ENCODE results near the gene GCNT2. TPM values are rescaled to one million over a fixed set of nuclear protein-coding genes. Genes with fewer than 3 reads are reported as not detected.

GCNT2 gene
- total and polyA plus RNA-seq, 2 of the 8 experiments (the other 6 are each of a cell fraction or from before 2014, with no cell fraction given), result 19.3 to 52.5 TPM

DNA sequence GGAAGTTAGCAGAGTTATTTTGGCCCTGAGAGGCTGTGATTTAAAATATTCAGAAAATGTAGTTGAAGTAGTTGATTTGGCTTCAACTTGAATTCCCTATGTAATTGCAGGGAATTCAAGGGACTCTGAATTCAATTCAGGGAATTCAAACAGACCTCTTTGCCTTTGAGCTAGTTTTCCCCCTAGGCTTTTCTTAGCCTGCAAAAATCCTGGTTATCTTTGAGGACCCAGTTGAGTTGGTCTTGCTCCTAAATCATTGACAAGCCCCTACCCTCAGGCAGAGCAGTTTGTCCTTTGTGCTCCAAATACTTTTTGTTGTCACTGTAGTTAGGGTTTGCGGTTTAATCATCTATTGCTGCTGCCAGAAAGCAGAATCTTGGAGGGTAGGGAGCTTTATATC, 20.4 kb downstream of the GCNT2 start (continued):
- TF ChIP-seq, protein P1, sequence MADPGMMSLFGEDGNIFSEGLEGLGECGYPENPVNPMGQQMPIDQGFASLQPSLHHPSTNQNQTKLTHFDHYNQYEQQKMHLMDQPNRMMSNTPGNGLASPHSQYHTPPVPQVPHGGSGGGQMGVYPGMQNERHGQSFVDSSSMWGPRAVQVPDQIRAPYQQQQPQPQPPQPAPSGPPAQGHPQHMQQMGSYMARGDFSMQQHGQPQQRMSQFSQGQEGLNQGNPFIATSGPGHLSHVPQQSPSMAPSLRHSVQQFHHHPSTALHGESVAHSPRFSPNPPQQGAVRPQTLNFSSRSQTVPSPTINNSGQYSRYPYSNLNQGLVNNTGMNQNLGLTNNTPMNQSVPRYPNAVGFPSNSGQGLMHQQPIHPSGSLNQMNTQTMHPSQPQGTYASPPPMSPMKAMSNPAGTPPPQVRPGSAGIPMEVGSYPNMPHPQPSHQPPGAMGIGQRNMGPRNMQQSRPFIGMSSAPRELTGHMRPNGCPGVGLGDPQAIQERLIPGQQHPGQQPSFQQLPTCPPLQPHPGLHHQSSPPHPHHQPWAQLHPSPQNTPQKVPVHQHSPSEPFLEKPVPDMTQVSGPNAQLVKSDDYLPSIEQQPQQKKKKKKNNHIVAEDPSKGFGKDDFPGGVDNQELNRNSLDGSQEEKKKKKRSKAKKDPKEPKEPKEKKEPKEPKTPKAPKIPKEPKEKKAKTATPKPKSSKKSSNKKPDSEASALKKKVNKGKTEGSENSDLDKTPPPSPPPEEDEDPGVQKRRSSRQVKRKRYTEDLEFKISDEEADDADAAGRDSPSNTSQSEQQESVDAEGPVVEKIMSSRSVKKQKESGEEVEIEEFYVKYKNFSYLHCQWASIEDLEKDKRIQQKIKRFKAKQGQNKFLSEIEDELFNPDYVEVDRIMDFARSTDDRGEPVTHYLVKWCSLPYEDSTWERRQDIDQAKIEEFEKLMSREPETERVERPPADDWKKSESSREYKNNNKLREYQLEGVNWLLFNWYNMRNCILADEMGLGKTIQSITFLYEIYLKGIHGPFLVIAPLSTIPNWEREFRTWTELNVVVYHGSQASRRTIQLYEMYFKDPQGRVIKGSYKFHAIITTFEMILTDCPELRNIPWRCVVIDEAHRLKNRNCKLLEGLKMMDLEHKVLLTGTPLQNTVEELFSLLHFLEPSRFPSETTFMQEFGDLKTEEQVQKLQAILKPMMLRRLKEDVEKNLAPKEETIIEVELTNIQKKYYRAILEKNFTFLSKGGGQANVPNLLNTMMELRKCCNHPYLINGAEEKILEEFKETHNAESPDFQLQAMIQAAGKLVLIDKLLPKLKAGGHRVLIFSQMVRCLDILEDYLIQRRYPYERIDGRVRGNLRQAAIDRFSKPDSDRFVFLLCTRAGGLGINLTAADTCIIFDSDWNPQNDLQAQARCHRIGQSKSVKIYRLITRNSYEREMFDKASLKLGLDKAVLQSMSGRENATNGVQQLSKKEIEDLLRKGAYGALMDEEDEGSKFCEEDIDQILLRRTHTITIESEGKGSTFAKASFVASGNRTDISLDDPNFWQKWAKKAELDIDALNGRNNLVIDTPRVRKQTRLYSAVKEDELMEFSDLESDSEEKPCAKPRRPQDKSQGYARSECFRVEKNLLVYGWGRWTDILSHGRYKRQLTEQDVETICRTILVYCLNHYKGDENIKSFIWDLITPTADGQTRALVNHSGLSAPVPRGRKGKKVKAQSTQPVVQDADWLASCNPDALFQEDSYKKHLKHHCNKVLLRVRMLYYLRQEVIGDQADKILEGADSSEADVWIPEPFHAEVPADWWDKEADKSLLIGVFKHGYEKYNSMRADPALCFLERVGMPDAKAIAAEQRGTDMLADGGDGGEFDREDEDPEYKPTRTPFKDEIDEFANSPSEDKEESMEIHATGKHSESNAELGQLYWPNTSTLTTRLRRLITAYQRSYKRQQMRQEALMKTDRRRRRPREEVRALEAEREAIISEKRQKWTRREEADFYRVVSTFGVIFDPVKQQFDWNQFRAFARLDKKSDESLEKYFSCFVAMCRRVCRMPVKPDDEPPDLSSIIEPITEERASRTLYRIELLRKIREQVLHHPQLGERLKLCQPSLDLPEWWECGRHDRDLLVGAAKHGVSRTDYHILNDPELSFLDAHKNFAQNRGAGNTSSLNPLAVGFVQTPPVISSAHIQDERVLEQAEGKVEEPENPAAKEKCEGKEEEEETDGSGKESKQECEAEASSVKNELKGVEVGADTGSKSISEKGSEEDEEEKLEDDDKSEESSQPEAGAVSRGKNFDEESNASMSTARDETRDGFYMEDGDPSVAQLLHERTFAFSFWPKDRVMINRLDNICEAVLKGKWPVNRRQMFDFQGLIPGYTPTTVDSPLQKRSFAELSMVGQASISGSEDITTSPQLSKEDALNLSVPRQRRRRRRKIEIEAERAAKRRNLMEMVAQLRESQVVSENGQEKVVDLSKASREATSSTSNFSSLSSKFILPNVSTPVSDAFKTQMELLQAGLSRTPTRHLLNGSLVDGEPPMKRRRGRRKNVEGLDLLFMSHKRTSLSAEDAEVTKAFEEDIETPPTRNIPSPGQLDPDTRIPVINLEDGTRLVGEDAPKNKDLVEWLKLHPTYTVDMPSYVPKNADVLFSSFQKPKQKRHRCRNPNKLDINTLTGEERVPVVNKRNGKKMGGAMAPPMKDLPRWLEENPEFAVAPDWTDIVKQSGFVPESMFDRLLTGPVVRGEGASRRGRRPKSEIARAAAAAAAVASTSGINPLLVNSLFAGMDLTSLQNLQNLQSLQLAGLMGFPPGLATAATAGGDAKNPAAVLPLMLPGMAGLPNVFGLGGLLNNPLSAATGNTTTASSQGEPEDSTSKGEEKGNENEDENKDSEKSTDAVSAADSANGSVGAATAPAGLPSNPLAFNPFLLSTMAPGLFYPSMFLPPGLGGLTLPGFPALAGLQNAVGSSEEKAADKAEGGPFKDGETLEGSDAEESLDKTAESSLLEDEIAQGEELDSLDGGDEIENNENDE (IDR thresholded peaks at IDR 0.05; ENCODE audit: insufficient replicate concordance, low read length), result no peak
- TF ChIP-seq TCF12 (IDR thresholded peaks at IDR 0.05; ENCODE audit: low read depth, low read length) (no peak), ZNF274 (IDR thresholded peaks at IDR 0.05; ENCODE audit: borderline replicate concordance, extremely low read depth, low read length) (no peak), POLR2A (IDR thresholded peaks at IDR 0.05; ENCODE audit: control extremely low read depth in 1 of 2, low read depth in 2 of 2, low read length in 2 of 2) (no peak), KDM5A (IDR thresholded peaks at IDR 0.05; ENCODE audit: low read length) (no peak)
- TF ChIP-seq, protein P2, sequence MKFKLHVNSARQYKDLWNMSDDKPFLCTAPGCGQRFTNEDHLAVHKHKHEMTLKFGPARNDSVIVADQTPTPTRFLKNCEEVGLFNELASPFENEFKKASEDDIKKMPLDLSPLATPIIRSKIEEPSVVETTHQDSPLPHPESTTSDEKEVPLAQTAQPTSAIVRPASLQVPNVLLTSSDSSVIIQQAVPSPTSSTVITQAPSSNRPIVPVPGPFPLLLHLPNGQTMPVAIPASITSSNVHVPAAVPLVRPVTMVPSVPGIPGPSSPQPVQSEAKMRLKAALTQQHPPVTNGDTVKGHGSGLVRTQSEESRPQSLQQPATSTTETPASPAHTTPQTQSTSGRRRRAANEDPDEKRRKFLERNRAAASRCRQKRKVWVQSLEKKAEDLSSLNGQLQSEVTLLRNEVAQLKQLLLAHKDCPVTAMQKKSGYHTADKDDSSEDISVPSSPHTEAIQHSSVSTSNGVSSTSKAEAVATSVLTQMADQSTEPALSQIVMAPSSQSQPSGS (IDR thresholded peaks at IDR 0.05; ENCODE audit: low read length), result no peak
- TF ChIP-seq, protein P3, sequence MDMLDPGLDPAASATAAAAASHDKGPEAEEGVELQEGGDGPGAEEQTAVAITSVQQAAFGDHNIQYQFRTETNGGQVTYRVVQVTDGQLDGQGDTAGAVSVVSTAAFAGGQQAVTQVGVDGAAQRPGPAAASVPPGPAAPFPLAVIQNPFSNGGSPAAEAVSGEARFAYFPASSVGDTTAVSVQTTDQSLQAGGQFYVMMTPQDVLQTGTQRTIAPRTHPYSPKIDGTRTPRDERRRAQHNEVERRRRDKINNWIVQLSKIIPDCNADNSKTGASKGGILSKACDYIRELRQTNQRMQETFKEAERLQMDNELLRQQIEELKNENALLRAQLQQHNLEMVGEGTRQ (IDR thresholded peaks at IDR 0.05; ENCODE audit: low read length), result no peak
- TF ChIP-seq, protein P4, sequence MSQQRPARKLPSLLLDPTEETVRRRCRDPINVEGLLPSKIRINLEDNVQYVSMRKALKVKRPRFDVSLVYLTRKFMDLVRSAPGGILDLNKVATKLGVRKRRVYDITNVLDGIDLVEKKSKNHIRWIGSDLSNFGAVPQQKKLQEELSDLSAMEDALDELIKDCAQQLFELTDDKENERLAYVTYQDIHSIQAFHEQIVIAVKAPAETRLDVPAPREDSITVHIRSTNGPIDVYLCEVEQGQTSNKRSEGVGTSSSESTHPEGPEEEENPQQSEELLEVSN (IDR thresholded peaks at IDR 0.05), result no peak
